Peyer's patch (tissue), 4 donors: ENCODE data around the gene PCDHGA8. TPM values are rescaled to one million over a fixed set of nuclear protein-coding genes. Genes with fewer than 3 reads are reported as not detected.
"Not testable (repeated sequence)": the region's sequence is repeated elsewhere in the genome, so short reads cannot be mapped to it uniquely, and the experiment has no call there.

Source experiments
- DNase-seq, 3 donors: peaks; one replicate each; pipeline ENCODE4 v3.0.0-alpha.2; 2017 to 2019
- H3K27ac ChIP-seq, 4 donors: fragments of 200-600 bp; sonication (generic); one replicate each; pipeline ENCODE4 v1.5.1; 2016 to 2019
- H3K27me3 ChIP-seq, 2 donors: fragments of 200-600 bp; sonication (generic); one replicate each; pipeline ENCODE4 v1.5.1; 2019
- H3K36me3 ChIP-seq, 3 donors: fragments of 200-600 bp; sonication (generic); one replicate each; pipeline ENCODE4 v1.5.1; 2016 to 2019
- H3K4me1 ChIP-seq, 4 donors: fragments of 200-600 bp; sonication (generic); one replicate each; pipeline ENCODE4 v1.5.1; 2016 to 2019
- H3K4me3 ChIP-seq, 4 donors: fragments of 200-600 bp; sonication (generic); 1 replicate in 3 of 4; 2 replicates in 1 of 4; pipeline ENCODE4 v1.5.1; 2016 to 2019; ENCODE audit warnings: mild to moderate bottlenecking in 1 of 4
- H3K9me3 ChIP-seq, 4 donors: fragments of 200-600 bp; sonication (generic); one replicate each; pipeline ENCODE4 v1.5.1; 2016 to 2019; ENCODE audit warnings: mild to moderate bottlenecking in 1 of 4
- CTCF ChIP-seq, 6 experiments: fragments of 450-650 bp in 4 of 6; fragments of 200-600 bp in 2 of 6; sonication (generic) in 1 of 6; IDR thresholded peaks; one replicate each; pipeline ENCODE4 v1.5.1; 2017 to 2019; ENCODE audit warnings: antibody characterized with exemption in 6 of 6, mild to moderate bottlenecking in 3 of 6, moderate library complexity in 1 of 6
- POLR2A ChIP-seq, 2 donors: fragments of 450-650 bp; IDR thresholded peaks; one replicate each; pipeline ENCODE4 v1.5.1; 2017; ENCODE audit warnings: antibody characterized with exemption in 2 of 2, mild to moderate bottlenecking in 2 of 2, moderate library complexity in 2 of 2
- total RNA-seq, 4 donors: library from RNA; depleted of rRNA; stranded (reverse); fragments of >200 nt; gene quantifications; one replicate each; pipeline ENCODE4 v1.1.0, GENCODE V29; 2016

Gene PCDHGA8
- total RNA-seq, 4 donors from 2014 or later, result 0.35 to 2.5 (median 1.1) TPM

- no peaks in the 10 kb centered on the region for H3K27me3 ChIP-seq
- H3K36me3 ChIP-seq, result no peaks in the 10 kb centered on the region
- no peak for TF ChIP-seq CTCF (IDR thresholded peaks at IDR 0.05)
- TF ChIP-seq POLR2A (IDR thresholded peaks at IDR 0.05), result no peak
- H3K9me3 ChIP-seq, result peaks cover 0 to 68% (median 16%) of the 10 kb centered on the region in 4 donors
- no peak overlapping the region for H3K27ac ChIP-seq
- no peaks in the 10 kb centered on the region for H3K4me1 ChIP-seq
- no peak overlapping the region for H3K4me3 ChIP-seq
- DNase-seq, result no peak
Observed at GRCh38 chr5:141374627-141375026, 17.8 kb upstream of the PCDHGA8 start.

DNA sequence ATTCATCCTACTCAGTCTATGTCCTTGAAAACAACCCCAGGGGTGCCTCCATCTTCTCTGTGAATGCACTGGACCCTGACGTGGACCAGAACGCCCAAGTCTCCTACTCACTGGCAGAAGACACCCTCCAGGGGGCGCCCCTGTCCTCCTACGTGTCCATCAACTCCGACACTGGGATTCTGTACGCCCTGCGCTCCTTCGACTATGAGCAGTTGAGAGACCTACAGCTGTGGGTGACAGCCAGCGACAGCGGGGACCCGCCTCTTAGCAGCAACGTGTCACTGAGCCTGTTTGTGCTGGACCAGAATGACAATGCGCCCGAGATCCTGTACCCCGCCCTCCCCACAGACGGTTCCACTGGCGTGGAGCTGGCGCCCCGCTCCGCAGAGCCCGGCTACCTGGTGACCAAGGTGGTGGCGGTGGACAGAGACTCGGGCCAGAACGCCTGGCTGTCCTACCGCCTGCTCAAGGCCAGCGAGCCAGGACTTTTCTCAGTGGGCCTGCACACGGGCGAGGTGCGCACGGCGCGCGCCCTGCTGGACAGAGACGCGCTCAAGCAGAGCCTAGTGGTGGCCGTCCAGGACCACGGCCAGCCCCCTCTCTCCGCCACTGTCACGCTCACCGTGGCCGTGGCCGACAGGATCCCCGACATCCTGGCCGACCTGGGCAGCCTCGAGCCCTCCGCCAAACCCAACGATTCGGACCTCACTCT, 16.8 kb upstream of the PCDHGA8 start:
- not testable (repeated sequence) for H3K27ac ChIP-seq, H3K4me3 ChIP-seq, DNase-seq, H3K27me3 ChIP-seq, H3K4me1 ChIP-seq, H3K36me3 ChIP-seq
- H3K9me3 ChIP-seq, result peaks cover 0 to 65% (median 16%) of the 10 kb centered on the region in 4 donors

DNA sequence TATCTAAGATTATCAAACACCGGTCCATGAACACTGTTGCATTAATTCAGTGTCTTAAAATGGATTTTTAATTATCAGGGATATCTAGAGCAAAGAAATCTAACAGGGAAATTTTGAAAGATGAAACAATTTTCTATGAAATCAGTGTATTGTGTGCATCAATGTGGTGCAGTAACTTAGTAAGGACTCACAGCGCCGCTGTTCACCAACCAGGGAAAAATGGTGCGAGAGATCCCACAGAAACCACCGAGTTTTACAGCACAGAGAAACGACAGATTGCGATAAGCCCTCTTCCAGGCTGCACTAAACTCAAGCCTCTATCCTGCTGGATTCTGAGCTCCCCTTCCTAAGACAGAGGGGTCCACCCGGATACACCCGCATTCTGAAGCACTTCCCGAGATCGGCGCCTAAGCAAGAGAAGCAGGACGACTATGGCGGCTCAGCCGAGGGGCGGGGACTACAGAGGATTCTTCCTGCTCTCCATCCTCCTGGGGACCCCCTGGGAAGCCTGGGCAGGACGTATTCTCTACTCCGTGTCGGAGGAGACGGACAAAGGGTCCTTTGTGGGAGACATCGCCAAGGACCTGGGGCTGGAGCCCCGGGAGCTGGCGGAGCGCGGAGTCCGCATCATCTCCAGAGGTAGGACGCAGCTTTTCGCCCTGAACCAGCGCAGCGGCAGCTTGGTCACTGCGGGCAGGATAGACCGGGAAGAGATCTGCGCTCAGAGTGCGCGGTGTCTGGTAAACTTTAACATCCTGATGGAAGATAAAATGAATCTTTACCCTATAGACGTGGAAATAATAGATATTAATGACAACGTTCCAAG, 9.8 kb upstream of the PCDHGA8 start, which contains the start of gene PCDHGA7:
PCDHGA7 (plus strand) TSS at position 274 of the 826 bp plus-strand sequence; CDS start at position 432, 158 bp downstream.
- Histone ChIP-seq H3K36me3 (no peaks in the 10 kb centered on the region), H3K4me3 (peak within 1 kb of the TSS in 2 of 4 donors; percentile 24 to 25), H3K27me3 (no peaks in the 10 kb centered on the region), H3K27ac (no peak within 1 kb of the TSS), H3K4me1 (no peaks in the 10 kb centered on the region), H3K9me3 (peaks cover 0 to 54% (median 4%) of the 10 kb centered on the region in 4 donors)
- TF ChIP-seq CTCF (IDR thresholded peaks at IDR 0.05), result no peak
- TF ChIP-seq POLR2A (IDR thresholded peaks at IDR 0.05), result no peak
- no peak for DNase-seq

DNA sequence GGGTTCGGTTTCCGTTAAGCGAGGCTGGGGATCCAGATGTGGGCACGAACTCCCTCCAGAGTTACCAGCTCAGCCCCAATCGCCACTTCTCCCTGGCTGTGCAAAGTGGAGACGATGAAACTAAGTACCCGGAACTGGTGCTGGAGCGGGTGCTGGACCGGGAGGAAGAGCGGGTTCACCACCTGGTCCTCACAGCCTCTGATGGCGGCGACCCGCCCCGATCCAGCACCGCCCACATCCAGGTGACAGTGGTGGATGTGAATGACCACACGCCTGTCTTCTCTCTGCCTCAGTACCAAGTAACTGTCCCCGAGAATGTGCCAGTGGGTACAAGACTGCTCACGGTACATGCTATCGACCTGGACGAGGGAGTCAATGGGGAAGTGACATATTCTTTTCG, 9.1 kb upstream of the PCDHGA8 start:
- H3K36me3 ChIP-seq, result no peaks in the 10 kb centered on the region
- H3K27ac ChIP-seq, result no peak overlapping the region
- H3K4me3 ChIP-seq, result no peak overlapping the region
- peaks cover 0 to 50% (median 4%) of the 10 kb centered on the region in 4 donors for H3K9me3 ChIP-seq
- no peaks in the 10 kb centered on the region for H3K4me1 ChIP-seq
- no peak for TF ChIP-seq POLR2A (IDR thresholded peaks at IDR 0.05)
- no peak for TF ChIP-seq CTCF (IDR thresholded peaks at IDR 0.05)
- no peaks in the 10 kb centered on the region for H3K27me3 ChIP-seq
- no peak for DNase-seq

DNA sequence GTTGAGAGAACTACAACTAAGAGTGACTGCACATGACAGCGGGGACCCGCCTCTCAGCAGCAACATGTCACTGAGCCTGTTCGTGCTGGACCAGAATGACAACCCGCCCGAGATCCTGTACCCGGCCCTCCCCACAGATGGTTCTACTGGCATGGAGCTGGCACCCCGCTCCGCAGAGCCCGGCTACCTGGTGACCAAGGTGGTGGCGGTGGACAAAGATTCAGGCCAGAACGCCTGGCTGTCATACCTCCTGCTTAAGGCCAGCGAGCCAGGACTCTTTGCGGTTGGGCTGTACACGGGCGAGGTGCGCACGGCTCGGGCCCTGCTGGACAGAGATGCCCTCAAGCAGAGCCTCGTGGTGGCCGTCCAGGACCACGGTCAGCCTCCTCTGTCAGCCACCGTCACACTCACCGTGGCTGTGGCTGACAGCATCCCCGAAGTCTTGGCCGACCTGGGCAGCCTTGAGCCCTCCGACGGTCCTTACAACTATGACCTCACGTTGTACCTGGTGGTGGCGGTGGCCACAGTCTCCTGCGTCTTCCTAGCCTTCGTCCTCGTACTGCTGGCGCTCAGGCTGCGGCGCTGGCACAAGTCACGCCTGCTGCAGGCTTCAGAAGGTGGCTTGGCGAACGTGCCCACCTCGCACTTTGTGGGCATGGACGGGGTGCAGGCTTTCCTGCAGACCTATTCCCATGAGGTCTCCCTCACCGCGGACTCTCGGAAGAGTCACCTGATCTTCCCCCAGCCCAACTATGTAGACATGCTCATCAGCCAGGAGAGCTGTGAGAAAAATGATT, 7.8 kb upstream of the PCDHGA8 start:
- Histone ChIP-seq H3K4me1 (no peaks in the 10 kb centered on the region), H3K27me3 (no peaks in the 10 kb centered on the region), H3K27ac (no peak overlapping the region), H3K9me3 (peaks cover 0 to 63% (median 7%) of the 10 kb centered on the region in 4 donors), H3K4me3 (no peak overlapping the region), H3K36me3 (no peaks in the 10 kb centered on the region)
- DNase-seq, result no peak
- TF ChIP-seq POLR2A (IDR thresholded peaks at IDR 0.05) (no peak), CTCF (IDR thresholded peaks at IDR 0.05) (no peak)
